Measurements from ENCODE around the gene PLXNA4. TPM values are rescaled to one million over a fixed set of nuclear protein-coding genes. Genes with fewer than 3 reads are reported as not detected.
"Not testable (repeated sequence)": the region's sequence is repeated elsewhere in the genome, so short reads cannot be mapped to it uniquely, and the experiment has no call there.

Gene PLXNA4
- polyA plus RNA-seq, 1 donor (not counting 4 experiments of a cell fraction or from before 2014, with no cell fraction given): 0.01 TPM

GRCh38 chr7:132168239-132168638 is 408.0 kb downstream of the PLXNA4 start:
- no peaks in the 10 kb centered on the region for H3K4me1 ChIP-seq (ENCODE audit: control insufficient read depth, extremely low read depth, insufficient read depth, low read length)
- H3K9me1 ChIP-seq (ENCODE audit: control insufficient read depth, extremely low read depth, insufficient read depth, low read length): no peaks in the 10 kb centered on the region
- no peak overlapping the region for H3K27ac ChIP-seq (ENCODE audit: control insufficient read depth, insufficient read depth, low read length)
- no peak for TF ChIP-seq CTCF (optimal IDR thresholded peaks at IDR 0.05 in 1 of 3, IDR thresholded peaks at IDR 0.05 in 1 of 3, conservative IDR thresholded peaks at IDR 0.05 in 1 of 3; ENCODE audit: extremely low read depth in 1 of 3, insufficient read depth in 2 of 3, low read length in 3 of 3)
- no peak for TF ChIP-seq EZH2 (IDR thresholded peaks at IDR 0.05; ENCODE audit: low read length)
- no peak overlapping the region for H2AFZ ChIP-seq (ENCODE audit: control insufficient read depth, low read length)
- no peak overlapping the region for H3K4me3 ChIP-seq (ENCODE audit: control insufficient read depth in 2 of 3, extremely low read depth in 1 of 3, insufficient read depth in 2 of 3, low read depth in 1 of 3, low read length in 3 of 3)
- dilution Hi-C loops (cut with MboI; ENCODE audit: extremely low pct_ligation_motif_present, low sequenced_read_pairs): no loop called here
- H3K4me2 ChIP-seq (ENCODE audit: control insufficient read depth, extremely low read depth, insufficient read depth, low read depth, low read length): no peak overlapping the region
- H3K9ac ChIP-seq (ENCODE audit: control insufficient read depth, extremely low read depth, insufficient read depth, low read length): no peak overlapping the region
- H3K9me3 ChIP-seq (ENCODE audit: control insufficient read depth, low read depth, low read length): no peaks in the 10 kb centered on the region
- H3K79me2 ChIP-seq (ENCODE audit: control insufficient read depth, insufficient read depth, low read length): no peaks in the 10 kb centered on the region
- H4K20me1 ChIP-seq (ENCODE audit: control insufficient read depth, extremely low read depth, insufficient read depth, low read length): no peaks in the 10 kb centered on the region
- no peak for DNase-seq (ENCODE audit: low read depth, low spot score)
- FAIRE-seq: no peak
- peaks cover 33% of the 10 kb centered on the region for H3K27me3 ChIP-seq (ENCODE audit: control insufficient read depth, extremely low read depth, insufficient read depth, low read length)
- no peaks in the 10 kb centered on the region for H3K36me3 ChIP-seq (ENCODE audit: control insufficient read depth in 2 of 2, extremely low read depth in 1 of 2, insufficient read depth in 2 of 2, low read length in 2 of 2)

GRCh38 chr7:132165695-132166094 is 410.6 kb downstream of the PLXNA4 start:
- H4K20me1 ChIP-seq (ENCODE audit: control insufficient read depth, extremely low read depth, insufficient read depth, low read length); dilution Hi-C loops (cut with MboI; ENCODE audit: extremely low pct_ligation_motif_present, low sequenced_read_pairs); H3K4me1 ChIP-seq (ENCODE audit: control insufficient read depth, extremely low read depth, insufficient read depth, low read length); H3K36me3 ChIP-seq (ENCODE audit: control insufficient read depth in 2 of 2, extremely low read depth in 1 of 2, insufficient read depth in 2 of 2, low read length in 2 of 2); H3K9me3 ChIP-seq (ENCODE audit: control insufficient read depth, low read depth, low read length); H3K79me2 ChIP-seq (ENCODE audit: control insufficient read depth, insufficient read depth, low read length); FAIRE-seq; H3K4me3 ChIP-seq (ENCODE audit: control insufficient read depth in 2 of 3, extremely low read depth in 1 of 3, insufficient read depth in 2 of 3, low read depth in 1 of 3, low read length in 3 of 3); DNase-seq (ENCODE audit: low read depth, low spot score); H2AFZ ChIP-seq (ENCODE audit: control insufficient read depth, low read length); H3K9ac ChIP-seq (ENCODE audit: control insufficient read depth, extremely low read depth, insufficient read depth, low read length); H3K9me1 ChIP-seq (ENCODE audit: control insufficient read depth, extremely low read depth, insufficient read depth, low read length); H3K4me2 ChIP-seq (ENCODE audit: control insufficient read depth, extremely low read depth, insufficient read depth, low read depth, low read length); H3K27ac ChIP-seq (ENCODE audit: control insufficient read depth, insufficient read depth, low read length): not testable (repeated sequence)
- peaks cover 49% of the 10 kb centered on the region for H3K27me3 ChIP-seq (ENCODE audit: control insufficient read depth, extremely low read depth, insufficient read depth, low read length)

- Histone ChIP-seq H3K36me3 (ENCODE audit: control insufficient read depth in 2 of 2, extremely low read depth in 1 of 2, insufficient read depth in 2 of 2, low read length in 2 of 2) (no peaks in the 10 kb centered on the region), H3K4me3 (ENCODE audit: control insufficient read depth in 2 of 3, extremely low read depth in 1 of 3, insufficient read depth in 2 of 3, low read depth in 1 of 3, low read length in 3 of 3) (no peak overlapping the region), H3K4me1 (ENCODE audit: control insufficient read depth, extremely low read depth, insufficient read depth, low read length) (no peaks in the 10 kb centered on the region), H4K20me1 (ENCODE audit: control insufficient read depth, extremely low read depth, insufficient read depth, low read length) (no peaks in the 10 kb centered on the region), H2AFZ (ENCODE audit: control insufficient read depth, low read length) (no peak overlapping the region), H3K27me3 (ENCODE audit: control insufficient read depth, extremely low read depth, insufficient read depth, low read length) (peaks cover 52% of the 10 kb centered on the region), H3K79me2 (ENCODE audit: control insufficient read depth, insufficient read depth, low read length) (no peaks in the 10 kb centered on the region), H3K27ac (ENCODE audit: control insufficient read depth, insufficient read depth, low read length) (no peak overlapping the region), H3K4me2 (ENCODE audit: control insufficient read depth, extremely low read depth, insufficient read depth, low read depth, low read length) (no peak overlapping the region), H3K9ac (ENCODE audit: control insufficient read depth, extremely low read depth, insufficient read depth, low read length) (no peak overlapping the region), H3K9me3 (ENCODE audit: control insufficient read depth, low read depth, low read length) (no peaks in the 10 kb centered on the region), H3K9me1 (ENCODE audit: control insufficient read depth, extremely low read depth, insufficient read depth, low read length) (no peaks in the 10 kb centered on the region)
- dilution Hi-C loops (cut with MboI; ENCODE audit: extremely low pct_ligation_motif_present, low sequenced_read_pairs): no loop called here
- TF ChIP-seq EZH2 (IDR thresholded peaks at IDR 0.05; ENCODE audit: low read length): no peak
- no peak for TF ChIP-seq CTCF (optimal IDR thresholded peaks at IDR 0.05 in 1 of 3, IDR thresholded peaks at IDR 0.05 in 1 of 3, conservative IDR thresholded peaks at IDR 0.05 in 1 of 3; ENCODE audit: extremely low read depth in 1 of 3, insufficient read depth in 2 of 3, low read length in 3 of 3)
- DNase-seq (ENCODE audit: low read depth, low spot score): no peak
- FAIRE-seq: no peak
Observed at GRCh38 chr7:132164558-132165125, 411.6 kb downstream of the PLXNA4 start.

Measured in keratinocyte (primary cell).